Stimulated activated CD8-positive, alpha-beta memory T cell treated with anti-CD3 and anti-CD28 coated beads, Interleukin-15, amount 100 ng/mL, for 24 hours (primary cell): Measurements from ENCODE around the gene HORMAD2.

Experiments
- DNase-seq: peaks from one replicate; pipeline ENCODE4 v3.0.0-alpha.2; 2020; ENCODE audit warnings: low read depth

HORMAD2 gene

GRCh38 chr22:30105483-30105882 lies 25.2 kb downstream of the HORMAD2 start:
- no peak for DNase-seq

- DNase-seq = no peak
Measured at GRCh38 chr22:30113494-30113893, 33.2 kb downstream of the HORMAD2 start.

DNA sequence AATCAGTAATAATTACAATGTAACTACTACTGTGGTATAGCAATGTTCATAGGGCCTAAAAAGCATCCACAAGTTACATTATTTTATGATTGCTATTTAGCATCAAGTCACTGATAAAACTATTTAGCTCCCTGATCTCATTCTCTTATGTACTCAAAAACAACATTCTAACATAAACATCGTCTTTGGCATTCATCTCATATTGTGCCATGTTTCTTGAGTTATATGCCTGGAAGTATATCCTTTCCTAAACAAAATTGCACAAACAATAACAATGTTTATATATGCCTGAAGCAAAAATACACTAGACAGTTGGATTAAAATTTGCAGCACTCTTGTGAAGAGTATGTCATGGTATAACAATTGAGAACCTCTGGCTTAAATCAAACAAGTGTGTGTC lies 34.1 kb downstream of the HORMAD2 start:
- no peak for DNase-seq

DNA sequence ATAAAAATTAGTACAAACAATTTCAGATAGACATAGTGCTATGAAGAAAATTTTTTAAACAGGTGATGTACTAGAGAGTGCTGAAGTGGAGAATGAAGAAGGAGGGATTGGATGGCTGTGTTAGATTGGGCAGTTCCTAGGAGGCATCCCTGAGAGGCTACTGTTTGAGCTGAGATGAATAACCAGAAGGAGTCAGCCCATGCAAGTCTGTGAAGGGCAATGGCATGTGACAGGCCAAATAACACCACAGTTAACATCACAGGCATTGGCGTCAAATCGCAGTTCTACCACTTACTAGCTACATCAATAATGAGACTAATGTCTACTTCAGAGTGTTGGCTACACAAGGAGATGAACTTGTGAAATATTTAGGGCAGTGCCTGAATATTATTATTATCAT lies 35.4 kb downstream of the HORMAD2 start:
- DNase-seq = no peak

DNA sequence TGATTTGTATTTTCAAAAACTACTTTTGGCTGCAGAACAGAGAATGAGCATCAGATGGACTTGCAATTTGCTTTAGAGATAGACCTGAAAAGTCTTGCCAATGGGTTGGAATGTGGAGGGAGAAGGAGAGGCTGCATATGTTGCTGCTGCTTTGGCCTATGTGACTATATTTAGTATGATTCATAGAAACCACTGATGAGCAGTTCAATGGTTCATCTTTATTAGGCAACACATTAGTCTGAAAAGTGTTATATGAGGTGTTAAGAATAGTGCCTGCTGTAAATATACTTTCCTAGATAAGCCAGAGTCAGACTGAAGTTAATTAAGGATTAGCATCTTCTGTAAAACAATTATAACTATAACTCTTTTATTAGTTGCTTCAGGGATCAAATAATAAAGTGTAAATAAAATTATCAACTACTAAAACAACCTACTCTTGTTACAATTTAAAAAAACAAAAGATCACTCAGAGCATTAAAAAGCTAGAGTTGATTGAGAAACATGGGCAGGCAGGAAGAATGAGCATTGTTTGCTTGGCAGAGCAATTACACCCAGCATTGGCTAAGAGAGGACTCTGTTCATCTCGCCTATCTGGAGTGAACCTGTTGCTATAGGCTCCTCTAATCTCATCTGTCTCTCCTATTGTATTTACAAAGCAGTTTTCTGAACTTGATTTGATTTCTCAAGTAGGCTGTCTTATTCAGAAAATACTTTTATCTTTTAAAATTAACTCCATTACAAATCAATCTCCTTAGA lies 36.3 kb downstream of the HORMAD2 start:
- no peak for DNase-seq

DNA sequence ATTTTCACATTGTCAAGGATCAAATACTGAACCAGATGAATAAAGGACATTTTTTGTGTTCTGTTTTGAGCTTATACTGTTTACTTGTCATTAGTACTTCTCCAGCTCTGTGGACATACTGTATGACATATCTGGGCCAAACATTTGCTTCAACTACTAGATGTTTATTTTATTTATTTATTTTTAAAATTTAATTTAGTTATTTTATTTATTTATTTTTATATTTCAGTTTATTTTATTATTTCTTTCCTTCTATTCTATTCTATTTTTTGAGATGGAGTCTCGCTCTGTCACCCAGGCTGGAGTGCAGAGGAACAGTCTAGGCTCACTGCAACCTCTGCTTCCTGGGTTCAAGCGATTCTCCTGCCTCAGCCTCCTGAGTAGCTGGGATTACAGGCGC lies 37.0 kb downstream of the HORMAD2 start:
- no peak for DNase-seq

- no peak for DNase-seq
Measured at GRCh38 chr22:30118291-30118690, 38.0 kb downstream of the HORMAD2 start.

GRCh38 chr22:30121960-30122359 lies 41.7 kb downstream of the HORMAD2 start:
- DNase-seq = no peak

GRCh38 chr22:30123463-30123862 lies 43.2 kb downstream of the HORMAD2 start:
- no peak for DNase-seq

GRCh38 chr22:30127749-30128166 lies 47.5 kb downstream of the HORMAD2 start:
- DNase-seq = no peak

DNA sequence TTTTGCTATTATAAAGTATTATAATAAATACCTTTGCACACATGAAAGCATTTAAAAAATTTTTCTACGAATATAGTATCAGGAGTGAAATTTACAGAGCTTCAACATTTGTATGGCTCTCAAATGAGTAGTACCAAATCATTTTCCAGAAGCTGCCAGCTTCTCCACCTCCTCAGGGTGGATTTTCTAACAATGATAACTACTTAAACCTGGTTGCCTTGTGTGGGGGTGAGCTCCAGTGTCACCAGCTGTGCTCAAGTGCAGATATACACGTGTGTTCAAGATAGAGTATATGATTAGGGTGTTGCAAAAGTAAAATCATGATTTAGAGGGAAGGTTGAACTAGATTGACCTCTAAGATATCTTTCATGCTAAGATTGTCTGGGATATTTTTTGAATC lies 48.2 kb downstream of the HORMAD2 start:
- no peak for DNase-seq

DNA sequence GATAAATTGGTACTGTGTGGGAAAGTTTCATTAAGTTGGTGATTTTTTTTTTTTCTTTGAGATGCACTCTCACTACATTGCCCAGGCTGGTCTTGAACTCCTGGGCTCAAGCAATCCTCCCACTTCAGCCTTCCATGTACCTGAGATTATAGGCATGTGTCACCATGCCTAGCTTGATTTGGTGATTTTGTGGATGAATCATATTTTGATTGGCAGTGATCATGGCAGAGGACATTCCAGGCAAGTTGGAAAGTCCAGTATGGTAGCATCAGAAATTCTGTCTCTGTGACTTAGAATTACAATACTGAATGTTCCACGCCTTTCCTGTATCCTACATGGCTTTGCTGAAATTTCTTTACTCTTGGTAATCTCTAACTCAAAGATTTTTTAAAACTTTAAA lies 49.4 kb downstream of the HORMAD2 start:
- DNase-seq = no peak

DNA sequence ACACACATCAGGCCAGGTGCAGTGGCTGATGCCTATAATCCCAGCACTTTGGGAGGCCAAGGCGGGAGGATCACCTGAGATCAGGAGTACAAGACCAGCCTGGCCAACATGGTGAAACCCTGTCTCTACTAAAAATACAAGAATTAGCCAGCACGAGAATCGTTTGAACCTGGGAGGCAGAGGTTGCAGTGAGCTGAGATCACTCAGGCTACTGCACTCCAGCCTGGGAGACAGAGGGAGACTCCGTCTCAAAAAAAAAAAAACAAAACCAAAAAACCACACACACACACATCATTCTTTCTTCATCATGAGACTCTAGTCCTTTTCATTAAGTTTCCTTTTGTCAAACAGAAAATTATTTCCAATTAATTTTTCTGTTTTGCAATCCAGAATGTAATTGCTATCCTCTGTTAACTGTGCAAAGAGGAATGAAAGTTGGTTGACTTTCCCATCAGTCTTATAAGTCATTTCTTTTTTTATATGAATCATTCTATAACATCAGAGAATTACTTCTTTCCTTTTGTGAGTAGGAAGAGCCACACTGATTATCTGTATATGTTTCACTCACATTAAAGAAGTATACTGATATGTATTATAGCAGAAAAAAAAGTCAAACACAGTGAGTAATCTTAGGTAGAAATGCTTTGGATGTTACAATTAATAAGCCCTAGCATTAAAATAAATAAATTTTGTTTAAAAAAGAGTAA lies 52.2 kb downstream of the HORMAD2 start:
- no peak for DNase-seq

- DNase-seq = no peak
Measured at GRCh38 chr22:30140414-30140813, 60.1 kb downstream of the HORMAD2 start.

DNA sequence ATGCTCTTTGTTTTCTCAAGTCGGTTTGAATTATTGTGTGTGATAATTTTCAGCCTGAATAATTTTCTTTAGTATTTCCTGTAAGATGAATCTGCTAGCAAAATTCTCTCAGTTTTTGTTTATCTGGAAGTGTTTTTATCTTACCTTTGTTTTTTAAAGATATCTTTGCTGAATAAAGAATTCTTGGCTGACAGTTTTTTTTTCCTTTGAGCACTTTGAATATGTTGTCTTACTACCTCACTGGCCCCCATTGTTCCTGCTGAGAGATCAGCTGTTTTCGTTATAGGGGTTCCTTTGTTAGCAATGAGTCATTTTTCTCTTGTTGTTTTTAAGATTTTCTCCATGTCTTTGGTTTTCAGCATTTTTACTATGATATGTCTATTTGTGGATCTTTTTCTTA lies 63.0 kb downstream of the HORMAD2 start:
- no peak for DNase-seq

DNA sequence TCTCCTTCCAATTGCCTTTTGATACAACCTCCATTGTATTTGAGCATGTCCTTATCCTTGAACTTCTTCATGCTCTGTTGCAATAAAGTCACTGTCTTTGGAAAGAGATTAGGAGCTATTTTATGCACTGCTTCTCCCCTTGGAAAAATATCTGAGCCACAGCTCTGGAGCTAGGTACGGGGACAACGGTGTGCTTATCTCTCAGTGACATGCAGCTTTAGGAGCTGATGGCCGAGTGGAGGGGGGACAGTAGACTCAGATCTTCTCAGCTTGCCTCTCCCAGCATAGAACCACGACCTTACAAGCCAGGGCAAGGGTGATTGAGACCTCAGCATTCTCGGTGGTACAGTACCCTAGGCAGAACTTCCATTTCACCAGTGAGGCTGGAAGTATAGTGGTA lies 64.1 kb downstream of the HORMAD2 start:
- DNase-seq = no peak

DNA sequence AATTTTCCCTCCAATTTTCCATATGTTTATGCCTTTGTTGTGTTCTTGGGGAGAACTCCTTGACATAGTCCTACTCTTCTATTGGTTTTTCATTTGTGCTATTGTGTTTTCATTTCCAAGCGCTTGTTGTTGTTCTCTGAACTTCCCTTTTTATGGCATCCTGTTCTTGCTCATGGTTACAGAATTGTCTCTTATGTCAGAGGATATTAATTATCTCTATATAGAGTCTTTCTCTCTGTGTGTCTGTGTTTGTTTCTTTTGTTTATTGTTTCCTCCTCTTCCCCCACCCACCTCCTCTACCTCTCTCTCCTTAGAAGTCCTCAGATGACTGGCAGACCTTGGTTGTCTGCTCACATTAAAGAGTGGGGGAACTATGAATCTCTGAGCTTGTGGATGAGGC lies 69.9 kb downstream of the HORMAD2 start:
- DNase-seq = no peak

DNA sequence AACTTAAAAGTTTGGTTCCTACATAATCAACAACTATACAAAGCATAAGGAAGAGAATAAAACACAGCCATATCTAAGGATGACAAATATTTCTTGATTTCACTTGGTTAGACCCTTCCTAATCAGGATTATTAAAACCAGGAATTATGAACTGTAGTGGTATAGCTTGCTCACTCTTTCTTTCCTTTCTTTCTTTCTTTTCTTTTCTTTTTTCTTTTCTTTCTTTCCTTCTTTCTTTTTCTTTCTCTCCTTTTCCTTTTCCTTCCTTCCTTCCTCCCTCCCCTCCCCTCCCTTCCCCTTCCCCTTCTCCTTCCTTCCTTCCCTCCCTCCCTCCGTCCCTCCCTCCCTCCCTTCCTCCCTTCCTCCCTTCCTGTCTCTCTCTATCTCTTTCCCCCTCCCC lies 78.0 kb downstream of the HORMAD2 start:
- DNase-seq = no peak

DNA sequence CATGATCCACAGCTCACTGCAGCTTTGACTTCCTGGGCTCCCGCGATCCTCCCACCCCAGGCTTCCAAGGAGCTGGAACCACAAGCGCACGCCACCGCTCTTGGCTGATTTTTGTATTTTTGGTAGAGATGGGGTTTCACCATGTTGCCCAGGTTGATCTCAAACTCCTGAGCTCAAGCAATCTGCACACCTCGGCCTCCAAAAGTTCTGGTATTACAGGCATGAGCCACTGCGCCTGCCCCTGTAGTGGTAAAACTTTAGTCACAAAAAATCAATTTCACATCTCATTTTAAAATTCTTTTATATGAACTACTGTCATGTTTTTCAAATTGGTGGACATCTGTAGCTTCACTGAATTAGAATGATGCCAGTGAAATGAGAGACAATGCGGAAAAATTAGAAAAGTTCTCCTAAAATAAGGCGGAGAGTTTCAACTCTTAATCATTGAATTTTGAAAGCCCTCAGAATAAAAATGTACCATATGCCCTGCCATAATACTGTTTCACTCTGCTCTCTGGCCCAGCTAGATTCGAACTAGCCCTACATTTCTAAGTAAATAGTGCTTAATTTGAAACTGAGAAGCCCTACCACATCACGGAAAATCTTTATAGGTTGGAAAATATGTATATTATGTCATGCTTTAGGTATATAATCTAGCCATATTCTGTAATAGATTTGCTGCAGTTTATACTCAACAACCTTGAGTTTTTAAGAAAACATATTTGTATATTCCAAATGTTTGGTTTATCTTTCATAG lies 78.7 kb downstream of the HORMAD2 start:
- no peak for DNase-seq

DNA sequence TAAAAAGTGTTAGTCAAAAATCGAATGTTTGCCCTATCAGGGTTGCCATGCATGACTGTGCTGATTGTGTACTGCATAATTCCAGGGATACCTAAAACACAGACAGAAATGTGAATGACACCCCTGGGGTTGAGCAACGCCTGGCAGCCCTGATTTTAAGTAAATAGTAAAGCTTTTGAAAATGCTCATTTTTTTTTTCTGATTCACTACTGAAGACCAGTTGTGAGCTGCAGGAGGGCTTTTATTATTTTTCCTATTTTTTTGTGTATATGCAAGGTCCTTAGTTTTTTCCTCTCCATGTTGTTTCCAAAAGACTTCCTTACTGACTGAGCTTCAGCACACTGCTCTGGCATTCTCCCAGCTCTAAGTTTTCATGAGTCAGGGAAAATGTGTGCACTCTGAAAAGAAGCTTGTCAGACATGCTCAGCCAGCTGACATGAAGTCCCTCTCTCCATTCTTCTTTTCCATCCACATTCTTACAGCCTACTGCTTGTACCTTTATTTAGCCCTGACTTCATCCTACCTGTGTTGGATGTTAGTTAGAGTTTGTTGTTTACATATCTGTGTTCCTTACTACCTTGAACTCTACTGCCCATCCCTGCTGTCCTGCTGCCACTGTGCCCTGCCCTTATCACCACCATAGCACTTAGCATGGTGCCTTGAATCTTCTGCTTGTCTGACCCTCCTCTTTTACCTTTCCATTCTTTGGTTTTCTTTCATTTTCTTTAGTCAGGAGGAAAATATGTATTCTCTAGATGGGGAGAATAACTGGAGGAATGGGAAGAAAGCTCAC lies 79.5 kb downstream of the HORMAD2 start:
- no peak for DNase-seq

DNA sequence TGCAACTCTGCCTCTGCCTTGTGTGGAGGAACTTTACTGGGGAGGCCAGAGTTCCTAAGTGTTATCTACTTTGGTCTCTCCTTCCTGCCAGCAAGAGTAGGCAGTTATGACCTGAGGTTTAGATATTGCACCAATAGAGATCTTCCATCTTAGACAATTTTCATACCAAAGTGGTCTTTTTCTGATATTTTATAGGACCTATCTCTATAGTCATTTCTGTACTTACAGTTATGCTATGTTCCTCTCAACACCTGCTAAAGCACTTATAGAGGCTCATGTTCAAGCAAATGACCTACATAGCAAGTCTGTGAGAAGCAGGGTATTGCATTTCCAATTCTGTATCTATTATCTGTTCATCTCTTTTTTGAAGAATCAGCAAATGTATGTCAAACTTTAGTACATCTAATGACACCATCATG lies 80.8 kb downstream of the HORMAD2 start:
- no peak for DNase-seq

DNA sequence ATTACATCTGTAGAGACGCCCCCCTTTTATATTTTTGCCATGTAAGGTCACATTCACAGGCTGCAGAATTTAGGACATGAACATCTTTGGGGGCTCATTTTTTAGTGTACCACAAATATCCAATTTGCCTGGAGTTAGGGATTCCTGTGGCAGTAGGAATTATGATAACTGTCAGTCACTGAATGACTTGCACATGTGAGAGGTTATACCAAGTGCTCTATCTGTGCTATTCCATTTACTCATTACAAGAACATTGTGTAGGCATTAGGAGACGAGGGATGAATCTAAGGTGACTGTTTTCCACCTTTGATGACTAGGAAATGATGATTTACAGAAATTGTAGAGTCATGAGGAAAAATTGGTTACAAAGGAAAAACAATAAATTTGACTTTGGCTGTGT lies 87.0 kb downstream of the HORMAD2 start:
- DNase-seq = no peak
